ENCODE results near the gene NDUFB4. TPM values are rescaled to one million over a fixed set of nuclear protein-coding genes. Genes with fewer than 3 reads are reported as not detected.
A peak's percentile ranks its signal among the peaks of the same experiment; 100 is the strongest.

The NDUFB4 gene
- total RNA-seq, 4 donors from 2014 or later: 17.8 to 203 (median 91.8) TPM

DNA sequence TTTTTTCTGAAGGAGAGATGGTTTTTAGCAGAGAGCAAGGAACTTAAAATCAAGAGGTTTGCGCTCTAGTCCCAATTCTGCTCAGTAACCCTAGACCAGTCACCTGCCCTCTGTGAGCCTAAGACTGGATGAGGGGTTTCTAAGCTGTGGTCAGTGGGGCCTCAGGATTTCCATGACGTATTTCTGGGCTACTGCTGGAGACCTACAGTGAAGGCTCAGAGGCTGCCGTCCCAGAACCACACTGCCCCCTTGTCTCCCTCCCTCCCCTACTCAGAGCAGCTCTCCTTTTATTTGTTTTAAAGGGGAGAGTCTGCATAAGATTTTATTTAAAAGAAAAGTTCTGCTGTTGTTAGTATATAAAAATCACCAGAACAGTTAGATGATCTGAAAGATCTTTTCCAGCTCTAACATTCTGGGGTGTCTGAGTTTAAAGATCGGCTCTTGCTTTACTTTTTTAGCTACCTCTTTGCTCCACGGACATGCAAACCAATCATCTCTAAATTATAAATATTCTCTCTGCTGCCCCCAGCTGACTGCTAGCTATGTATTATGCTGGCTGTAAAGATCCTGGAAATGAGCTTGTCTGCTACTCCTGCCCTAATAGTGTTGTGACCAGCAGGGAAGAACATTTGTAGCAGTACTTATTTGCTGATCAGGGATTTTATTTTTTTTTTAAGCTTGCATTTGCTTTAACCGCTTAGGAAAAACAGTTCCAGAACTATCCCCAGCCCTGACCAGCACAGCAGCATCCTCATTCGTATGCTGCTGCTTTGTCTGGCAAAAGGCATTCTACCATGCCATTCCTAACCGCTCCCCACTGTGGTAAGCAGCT is 28.6 kb upstream of the NDUFB4 start:
- Histone ChIP-seq H3K9me3 (no peaks in the 10 kb centered on the region), H3K27ac (peak overlapping the region; percentile 28 to 44), H3K36me3 (no peaks in the 10 kb centered on the region), H3K4me3 (no peak overlapping the region), H3K4me1 (no peaks in the 10 kb centered on the region), H3K27me3 (no peaks in the 10 kb centered on the region)
- intact Hi-C loops (cut with DNase I; ENCODE audit: low total_unique reads): no loop called here
- no peak for TF ChIP-seq POLR2A (IDR thresholded peaks at IDR 0.05)
- TF ChIP-seq, protein P1, sequence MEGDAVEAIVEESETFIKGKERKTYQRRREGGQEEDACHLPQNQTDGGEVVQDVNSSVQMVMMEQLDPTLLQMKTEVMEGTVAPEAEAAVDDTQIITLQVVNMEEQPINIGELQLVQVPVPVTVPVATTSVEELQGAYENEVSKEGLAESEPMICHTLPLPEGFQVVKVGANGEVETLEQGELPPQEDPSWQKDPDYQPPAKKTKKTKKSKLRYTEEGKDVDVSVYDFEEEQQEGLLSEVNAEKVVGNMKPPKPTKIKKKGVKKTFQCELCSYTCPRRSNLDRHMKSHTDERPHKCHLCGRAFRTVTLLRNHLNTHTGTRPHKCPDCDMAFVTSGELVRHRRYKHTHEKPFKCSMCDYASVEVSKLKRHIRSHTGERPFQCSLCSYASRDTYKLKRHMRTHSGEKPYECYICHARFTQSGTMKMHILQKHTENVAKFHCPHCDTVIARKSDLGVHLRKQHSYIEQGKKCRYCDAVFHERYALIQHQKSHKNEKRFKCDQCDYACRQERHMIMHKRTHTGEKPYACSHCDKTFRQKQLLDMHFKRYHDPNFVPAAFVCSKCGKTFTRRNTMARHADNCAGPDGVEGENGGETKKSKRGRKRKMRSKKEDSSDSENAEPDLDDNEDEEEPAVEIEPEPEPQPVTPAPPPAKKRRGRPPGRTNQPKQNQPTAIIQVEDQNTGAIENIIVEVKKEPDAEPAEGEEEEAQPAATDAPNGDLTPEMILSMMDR (IDR thresholded peaks at IDR 0.05): peak; percentile 28 to 59 (median 34)
- peak in 1 of 2 donors; percentile 20 for DNase-seq

DNA sequence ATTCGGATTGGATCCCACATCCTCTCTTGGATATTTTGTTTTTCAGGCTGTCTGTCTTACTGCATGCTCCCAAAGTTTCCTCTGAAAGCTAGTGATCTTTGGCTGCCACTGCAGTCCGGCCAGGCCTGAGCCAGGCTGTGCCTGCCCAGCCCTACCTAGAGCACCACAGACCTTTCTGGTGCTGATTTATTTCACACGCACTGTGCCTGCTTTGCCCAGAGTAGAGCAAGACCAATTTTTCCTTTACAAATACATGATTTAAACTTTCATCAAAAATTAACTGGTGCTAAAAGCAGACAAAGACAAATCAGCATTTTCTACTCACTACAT is 28.0 kb upstream of the NDUFB4 start:
- Histone ChIP-seq H3K4me1 (no peaks in the 10 kb centered on the region), H3K9me3 (no peaks in the 10 kb centered on the region), H3K27ac (no peak overlapping the region), H3K27me3 (no peaks in the 10 kb centered on the region), H3K36me3 (no peaks in the 10 kb centered on the region), H3K4me3 (no peak overlapping the region)
- no peak for TF ChIP-seq POLR2A (IDR thresholded peaks at IDR 0.05)
- no peak for DNase-seq
- intact Hi-C loops (cut with DNase I; ENCODE audit: low total_unique reads): no loop called here

DNA sequence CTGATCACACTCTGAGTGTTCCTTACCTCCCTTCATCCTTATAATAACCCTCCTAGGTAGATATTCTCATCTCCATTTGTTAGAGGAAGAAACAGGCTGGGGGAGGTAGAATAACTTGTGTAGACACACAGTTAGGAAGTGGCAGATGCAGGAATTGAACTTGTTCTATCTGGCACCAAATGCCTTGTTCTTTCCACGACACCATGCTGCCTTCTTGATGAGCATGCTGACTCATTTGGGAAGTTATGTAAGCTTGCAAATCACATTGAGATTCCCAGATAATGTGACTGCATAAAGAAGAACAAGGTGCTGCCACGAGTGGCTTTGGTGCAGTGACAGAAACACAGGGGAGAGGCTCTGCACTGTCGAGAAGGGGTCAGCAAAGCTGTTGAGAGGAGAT is 27.5 kb upstream of the NDUFB4 start:
- intact Hi-C loops (cut with DNase I; ENCODE audit: low total_unique reads): no loop called here
- no peak overlapping the region for H3K27ac ChIP-seq
- no peaks in the 10 kb centered on the region for H3K9me3 ChIP-seq
- no peaks in the 10 kb centered on the region for H3K4me1 ChIP-seq
- no peaks in the 10 kb centered on the region for H3K27me3 ChIP-seq
- no peak overlapping the region for H3K4me3 ChIP-seq
- DNase-seq: no peak
- TF ChIP-seq POLR2A (IDR thresholded peaks at IDR 0.05): no peak
- TF ChIP-seq, protein P1 (IDR thresholded peaks at IDR 0.05): no peak
- no peaks in the 10 kb centered on the region for H3K36me3 ChIP-seq

DNA sequence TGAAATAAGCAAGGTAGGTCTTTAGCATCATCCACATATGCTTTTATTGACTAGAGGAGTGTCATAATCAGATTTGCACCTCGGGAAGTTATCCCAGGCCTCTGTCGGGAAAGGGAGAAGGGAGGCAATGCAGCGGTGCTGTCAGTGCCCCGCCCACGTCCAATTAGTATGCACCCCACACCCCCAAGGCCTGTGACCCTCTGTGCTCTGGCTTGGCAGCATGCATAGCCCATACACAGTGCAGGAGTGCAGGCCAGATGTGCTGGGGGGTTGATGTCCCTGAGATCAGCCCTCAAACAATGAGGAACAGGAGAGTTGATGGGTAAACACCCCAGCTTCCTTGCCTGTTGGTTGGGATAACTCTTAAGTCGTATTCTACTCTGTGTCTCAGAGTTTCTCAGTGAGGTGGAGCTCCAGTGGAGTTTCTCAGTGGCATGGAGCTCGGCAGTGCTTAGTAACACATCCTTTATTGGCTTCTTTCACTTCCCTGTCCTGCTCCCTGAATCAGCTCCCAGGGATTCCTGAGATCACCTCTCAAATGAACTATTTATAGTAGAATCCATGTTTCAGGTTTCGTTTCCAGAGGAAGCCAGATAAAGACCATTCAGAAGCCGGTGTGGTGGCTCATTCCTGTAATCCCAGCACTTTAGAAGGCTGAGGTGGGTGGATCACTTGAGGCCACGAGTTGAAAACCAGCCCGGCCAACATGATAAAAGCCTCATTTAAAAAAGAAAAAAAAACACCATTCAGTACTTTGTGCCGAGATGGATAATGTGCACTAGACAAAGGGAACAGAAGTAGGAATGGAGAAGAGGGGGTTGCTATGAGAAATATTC is 26.7 kb upstream of the NDUFB4 start:
- H3K36me3 ChIP-seq: no peaks in the 10 kb centered on the region
- no peaks in the 10 kb centered on the region for H3K9me3 ChIP-seq
- TF ChIP-seq, protein P1 (IDR thresholded peaks at IDR 0.05): no peak
- no peak for TF ChIP-seq POLR2A (IDR thresholded peaks at IDR 0.05)
- H3K4me1 ChIP-seq: no peaks in the 10 kb centered on the region
- no peaks in the 10 kb centered on the region for H3K27me3 ChIP-seq
- intact Hi-C loops (cut with DNase I; ENCODE audit: low total_unique reads): no loop called here
- H3K27ac ChIP-seq: no peak overlapping the region
- DNase-seq: no peak
- no peak overlapping the region for H3K4me3 ChIP-seq

DNA sequence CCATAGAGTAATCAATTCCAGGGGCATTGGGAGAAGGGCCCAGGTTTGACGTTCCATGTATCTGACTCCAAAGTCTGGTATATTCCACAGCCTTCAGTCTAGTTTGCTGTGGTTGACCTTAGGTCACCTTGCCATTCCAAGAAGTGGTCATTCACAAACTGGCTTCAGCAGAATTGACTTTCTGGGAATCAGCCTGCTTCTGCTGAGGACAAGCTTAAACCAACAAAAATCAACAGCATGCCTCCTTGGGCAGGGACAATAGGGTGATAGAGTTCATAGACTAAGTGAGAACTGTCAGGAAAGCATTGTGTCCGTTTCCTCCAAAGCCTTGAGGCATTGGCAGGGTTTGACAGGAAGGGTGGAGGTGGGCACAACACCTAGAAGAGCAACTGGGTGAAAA is 24.1 kb upstream of the NDUFB4 start:
- Histone ChIP-seq H3K9me3 (no peaks in the 10 kb centered on the region), H3K36me3 (no peaks in the 10 kb centered on the region), H3K27ac (no peak overlapping the region), H3K27me3 (no peaks in the 10 kb centered on the region), H3K4me1 (no peaks in the 10 kb centered on the region), H3K4me3 (no peak overlapping the region)
- intact Hi-C loops (cut with DNase I; ENCODE audit: low total_unique reads): no loop called here
- no peak for TF ChIP-seq POLR2A (IDR thresholded peaks at IDR 0.05)
- TF ChIP-seq, protein P1 (IDR thresholded peaks at IDR 0.05): no peak
- no peak for DNase-seq
